NCI-H526 (cell line): ENCODE data around the gene RHBDD2.
"Not testable (repeated sequence)": the region's sequence is repeated elsewhere in the genome, so short reads cannot be mapped to it uniquely, and the experiment has no call there.

Source experiments
- DNase-seq, 2 experiments: peaks; one replicate each; lab custom pipeline; 2025; lab: John Stamatoyannopoulos, UW

RHBDD2 gene

DNA sequence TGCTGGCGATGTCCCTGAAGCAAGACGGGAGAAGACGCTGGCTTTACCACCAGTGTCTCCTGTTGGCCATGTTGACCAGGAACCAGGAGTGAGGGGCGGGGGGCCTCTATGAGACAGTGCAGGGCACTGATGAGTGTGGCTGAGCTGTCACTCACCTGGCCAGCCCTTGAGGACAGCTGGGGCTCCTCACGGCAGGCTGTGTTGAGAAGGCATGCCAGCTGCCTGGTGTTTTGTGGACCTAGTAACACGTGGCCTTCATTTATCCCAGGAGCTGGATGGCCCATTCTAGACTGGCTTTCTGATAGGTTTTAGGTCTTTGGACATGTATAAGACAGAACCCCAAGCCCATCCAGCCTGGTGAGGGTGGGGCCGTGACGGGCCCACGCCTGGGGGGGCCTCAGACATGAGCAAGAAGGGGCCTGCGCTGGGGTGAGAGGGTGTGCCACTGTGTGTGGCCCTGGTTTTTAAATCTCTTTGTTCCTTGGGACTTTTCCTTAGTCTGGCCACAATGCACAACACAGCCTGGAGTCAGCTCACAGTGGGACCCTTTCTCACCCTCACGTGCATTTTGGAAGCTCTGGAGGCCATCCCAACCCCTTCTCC, 10.5 kb downstream of the RHBDD2 start:
- DNase-seq = no peak

DNA sequence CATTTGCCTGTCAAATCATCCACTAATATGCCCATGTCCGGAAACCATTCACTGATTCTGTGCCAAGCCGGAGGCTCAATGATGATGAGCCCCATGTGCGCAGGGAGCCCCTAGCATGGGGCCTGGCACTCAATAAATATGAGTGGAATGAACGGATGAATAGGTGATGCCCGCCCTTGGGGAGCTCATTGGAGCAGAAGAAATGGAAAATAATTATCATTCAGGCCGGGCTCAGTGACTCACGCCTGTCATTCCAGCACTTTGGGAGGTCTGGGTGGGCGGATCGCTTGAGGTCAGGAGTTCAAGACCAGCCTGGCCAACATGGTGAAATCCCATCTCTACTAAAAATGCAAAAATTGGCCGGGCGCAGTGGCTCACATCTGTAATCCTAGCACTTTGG, 11.0 kb downstream of the RHBDD2 start:
- DNase-seq = no peak

DNA sequence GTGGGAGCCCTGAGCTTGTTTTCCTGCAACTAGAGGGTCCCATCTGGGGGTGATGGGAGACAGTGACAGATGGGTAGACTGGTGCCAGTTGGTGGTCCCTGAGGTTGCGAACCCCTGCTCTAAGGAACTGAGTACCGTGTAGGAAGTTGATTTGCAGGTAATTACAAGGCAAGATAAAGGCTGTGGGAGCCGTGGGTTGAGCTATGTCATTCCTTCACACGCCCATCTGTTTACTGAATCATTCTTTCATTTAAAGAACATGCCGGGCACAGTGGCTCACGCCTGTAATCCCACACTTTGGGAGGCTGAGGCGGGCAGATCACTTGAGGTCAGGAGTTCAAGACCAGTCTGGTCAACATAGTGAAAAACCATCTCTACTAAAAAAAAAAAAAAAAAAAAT, 12.4 kb downstream of the RHBDD2 start:
- not testable (repeated sequence) for DNase-seq

DNA sequence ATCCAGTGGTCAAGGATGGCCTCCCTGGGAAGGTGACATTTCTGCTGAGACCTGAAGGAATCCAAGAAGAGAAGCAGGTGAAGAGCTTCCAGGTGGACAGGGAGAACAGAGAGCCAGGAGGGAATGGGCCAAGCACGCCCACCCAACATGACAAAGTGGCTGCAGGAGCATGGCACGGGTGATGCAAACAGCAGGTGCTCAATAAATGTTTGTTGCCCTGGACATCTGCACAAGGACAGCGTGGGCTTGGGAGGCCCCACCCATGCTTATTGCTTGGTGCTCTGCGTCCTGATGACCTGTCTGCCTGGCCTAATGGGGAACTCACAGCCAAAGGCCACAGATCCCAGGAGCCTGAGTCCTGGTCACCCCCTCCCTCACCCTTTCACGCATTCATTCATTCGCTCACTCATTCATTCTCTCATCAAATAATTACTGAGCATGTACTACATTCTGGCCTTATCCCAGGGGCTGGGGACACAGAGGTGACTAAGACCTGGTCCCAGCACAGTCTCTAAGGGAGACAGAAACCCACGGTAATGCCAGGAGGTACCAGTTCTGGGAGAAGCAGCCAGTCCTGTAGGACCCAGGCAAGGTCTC, 13.1 kb downstream of the RHBDD2 start:
- DNase-seq = no peak

DNA sequence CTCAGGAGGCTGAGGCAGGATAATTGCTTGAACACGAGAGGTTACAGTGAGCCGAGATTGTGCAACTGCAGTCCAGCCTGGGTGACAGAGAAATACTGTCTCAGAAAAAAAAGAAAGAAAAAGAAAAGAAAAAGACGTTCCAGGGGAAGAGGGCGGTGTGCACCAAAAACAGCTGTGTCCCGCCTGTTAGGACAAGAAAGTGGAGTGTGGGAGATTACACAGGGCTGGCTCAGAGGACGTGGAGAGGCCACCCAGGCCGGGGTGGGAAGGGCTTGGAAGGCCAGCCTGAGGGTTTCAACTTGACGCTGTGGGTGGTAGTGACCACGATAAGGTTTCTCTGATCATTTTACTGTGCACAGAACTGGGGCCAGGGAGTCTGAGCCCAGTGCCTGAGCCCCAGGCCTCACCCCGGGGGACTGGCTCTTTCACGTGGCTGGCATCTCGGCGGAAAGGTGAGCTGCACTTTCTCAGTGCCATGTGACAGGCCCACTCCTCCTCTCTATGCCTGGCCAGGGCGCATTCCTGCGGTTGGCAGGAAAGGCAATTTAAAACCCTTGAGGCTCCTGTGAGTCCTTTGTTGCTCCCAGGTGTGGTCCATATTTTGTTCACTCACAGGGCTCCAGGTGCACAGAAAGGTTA, 13.9 kb downstream of the RHBDD2 start:
- DNase-seq = peak in 1 of 2 experiments; percentile 64

DNA sequence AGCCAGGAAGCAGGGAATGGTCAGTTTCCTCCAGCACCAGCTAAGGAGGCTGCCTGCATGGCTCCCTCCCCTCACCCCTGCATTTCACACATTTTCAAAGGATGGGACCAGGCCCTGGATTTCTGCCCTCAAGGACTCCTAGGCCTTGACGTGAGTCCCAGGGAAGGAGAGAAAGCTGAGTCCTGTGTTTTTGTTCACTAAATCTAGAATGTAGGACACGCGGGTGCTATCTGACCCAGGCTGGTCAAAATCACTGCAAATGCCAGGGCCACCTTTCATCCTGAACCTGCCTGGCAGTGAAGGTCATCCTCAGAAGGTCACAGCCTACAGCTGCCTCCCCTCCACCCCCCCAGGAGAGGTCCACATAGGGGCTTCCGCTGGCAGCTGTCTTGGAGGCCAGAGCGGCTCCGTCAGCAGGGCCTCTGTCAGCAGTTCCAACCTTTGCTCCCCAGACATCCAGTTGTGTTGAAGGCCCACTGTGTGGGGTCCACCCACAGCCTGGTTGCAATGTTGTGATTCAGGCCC, 18.0 kb downstream of the RHBDD2 start:
- no peak for DNase-seq

DNA sequence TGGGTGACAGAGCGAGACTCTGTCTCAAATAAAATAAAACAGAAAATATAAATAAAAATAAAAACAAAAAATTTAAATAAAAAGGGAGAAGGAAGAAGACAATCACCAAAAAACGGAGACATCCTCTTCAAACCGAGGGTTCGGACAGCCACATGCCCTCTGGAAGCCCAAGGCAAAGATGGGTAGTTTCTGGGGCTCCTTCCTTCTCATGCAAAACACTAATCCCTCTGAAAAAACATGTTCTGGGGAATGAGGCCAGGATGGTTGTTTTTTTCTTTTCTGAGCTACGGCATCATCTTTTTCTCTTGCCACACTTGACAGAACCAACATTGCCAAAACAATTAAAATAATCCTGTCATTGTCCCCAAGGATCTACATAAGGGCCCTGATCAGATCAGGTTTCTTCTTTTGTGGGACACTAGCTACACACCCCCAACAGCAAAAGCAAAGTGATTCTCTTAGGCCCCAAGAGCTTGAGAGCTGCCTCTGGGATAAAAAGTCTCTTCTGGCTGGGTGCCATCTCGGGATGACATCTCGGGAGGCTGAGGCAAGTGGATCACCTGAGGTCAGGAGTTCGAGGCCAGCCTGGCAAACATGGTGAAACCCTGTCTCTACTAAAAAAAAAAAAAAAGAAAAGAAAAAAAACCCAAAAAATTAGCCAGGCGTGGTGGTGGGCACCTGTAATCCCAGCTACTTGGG, 21.9 kb downstream of the RHBDD2 start:
- DNase-seq = no peak

DNA sequence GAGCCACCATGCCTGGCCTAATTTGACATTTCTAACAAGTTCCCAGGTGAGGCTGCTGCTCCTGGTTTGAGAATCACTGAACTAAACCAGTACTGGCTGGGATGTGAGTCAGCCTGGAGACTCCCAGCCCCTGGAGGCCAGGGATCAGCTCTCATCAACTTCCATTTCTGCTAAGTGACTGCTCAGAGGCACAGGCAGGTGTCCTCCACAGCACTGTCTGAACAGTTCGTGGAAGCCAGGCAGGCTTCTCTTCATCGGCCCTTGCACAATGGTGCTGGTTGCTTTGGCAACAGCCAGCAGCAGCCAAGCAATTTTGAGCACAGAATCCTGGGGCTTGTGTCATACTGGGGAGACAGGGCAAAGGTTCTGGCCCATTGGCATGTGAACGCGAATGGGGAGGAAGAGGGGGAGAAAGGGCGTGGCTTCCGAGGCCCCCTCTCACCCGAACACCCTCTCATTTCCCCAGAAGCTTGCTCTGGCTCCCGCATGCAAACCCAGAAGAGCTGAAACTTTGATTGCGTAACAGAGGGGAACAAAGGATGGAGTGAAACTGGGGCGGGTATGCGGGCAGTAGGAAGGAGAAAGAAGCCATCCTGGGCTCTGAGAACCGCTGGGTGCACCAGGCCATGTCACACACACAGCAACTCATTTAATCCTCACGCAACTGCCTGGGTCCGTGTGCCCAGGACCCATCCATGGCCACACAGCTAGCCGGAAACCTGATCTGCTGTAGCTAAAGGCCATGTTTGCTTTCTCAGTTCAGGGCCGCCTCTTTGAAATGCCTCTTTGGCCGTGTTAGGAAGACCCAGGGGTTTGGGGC, 27.2 kb downstream of the RHBDD2 start:
- peak in 1 of 2 experiments; percentile 47 for DNase-seq

DNA sequence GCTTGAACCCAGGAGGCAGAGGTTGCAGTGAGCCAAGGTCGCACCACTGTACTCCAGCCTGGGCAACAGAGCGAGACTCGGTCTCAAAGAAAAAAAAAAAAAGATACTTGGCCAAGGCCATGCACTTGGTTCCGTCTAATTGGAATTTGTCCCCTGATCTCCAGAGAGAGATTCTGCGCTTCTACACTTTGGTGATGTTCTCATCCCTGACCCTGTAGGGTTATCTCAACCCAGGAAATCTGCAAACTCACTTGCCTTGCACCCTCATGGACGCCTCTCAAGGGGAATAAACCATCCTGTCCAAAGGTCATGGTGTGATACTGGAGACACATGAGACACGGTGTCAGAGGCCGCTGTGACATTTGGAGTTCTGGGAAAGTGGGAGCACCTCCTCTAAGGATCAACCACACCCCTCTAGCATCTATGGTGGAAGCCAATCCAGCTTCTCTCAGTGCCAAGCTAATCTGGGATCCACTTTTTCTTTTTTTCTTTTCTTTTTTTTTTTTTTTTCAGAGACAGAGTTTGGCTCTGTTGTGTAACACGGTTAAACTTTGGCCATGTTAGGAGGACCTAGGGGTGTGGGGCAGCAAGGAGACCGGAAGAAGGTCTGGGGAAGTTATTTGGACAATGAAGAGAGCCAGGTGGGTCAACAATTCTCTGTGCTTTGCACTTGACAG, 28.3 kb downstream of the RHBDD2 start:
- DNase-seq = no peak

DNA sequence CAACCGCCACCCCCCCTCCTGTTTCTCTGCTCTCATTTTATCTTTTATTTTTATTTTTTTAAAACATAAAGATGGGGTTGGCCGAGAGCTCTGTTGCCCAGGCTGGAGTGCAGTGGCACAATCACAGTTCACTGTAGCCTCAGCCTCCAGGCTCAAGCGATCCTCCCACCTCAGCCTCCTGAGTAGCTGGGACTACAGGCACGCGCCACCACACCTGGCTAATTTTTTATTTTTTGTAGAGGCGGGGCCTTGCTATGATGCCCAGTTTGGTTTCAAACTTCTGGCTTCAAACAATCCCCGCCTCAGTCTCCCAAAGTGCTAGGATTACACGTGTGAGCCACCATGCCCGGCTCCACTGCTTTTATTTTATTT, 28.8 kb downstream of the RHBDD2 start:
- not testable (repeated sequence) for DNase-seq

DNA sequence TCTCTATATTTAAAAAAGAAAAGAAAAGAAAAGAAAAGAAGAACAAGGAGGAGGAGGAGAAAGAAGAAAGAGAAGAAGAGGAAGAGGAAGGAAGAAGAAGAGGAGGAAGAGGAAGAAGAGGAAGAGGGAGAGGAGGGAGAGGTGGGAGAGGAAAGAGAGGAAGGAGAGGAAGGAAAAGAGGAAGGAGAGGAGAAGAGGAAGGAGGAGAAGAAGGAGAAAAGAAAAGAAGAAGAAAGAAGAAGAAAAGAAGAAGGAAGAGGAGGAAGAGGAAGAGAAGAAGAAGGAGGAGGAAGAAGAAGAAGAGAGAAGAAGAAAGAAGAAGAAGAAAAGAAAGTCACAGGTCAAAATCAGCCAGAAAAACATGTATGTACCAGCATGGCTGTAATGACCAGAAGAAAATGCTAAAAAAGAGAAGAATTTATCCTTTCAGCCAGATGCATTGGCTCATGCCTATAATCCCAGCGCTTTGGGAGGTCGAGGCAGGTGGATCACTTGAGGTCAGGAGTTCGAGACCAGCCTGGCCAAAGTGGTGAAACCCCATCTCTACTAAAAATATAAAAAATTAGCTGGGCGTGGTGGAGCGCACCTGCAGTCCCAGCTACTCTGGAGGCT, 30.8 kb downstream of the RHBDD2 start:
- DNase-seq = no peak

DNA sequence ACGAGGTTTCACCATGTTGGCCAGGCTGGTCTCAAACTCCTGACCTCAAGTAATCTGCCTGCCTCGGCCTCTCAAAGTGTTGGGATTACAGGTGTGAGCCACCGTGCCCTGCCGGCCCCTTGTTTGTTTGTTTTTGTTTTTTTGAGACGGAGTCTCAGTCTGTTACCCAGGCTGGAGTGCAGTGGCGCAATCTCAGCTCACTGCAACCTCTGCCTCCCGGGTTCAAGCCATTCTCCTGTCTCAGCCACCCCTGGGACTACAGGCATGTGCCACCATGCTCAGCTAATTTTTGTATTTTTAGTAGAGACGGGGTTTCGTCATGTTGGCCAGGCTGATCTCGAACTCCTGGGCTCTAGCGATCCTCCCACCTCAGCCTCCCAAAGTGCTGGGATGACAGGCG, 32.4 kb downstream of the RHBDD2 start:
- DNase-seq = not testable (repeated sequence)

DNA sequence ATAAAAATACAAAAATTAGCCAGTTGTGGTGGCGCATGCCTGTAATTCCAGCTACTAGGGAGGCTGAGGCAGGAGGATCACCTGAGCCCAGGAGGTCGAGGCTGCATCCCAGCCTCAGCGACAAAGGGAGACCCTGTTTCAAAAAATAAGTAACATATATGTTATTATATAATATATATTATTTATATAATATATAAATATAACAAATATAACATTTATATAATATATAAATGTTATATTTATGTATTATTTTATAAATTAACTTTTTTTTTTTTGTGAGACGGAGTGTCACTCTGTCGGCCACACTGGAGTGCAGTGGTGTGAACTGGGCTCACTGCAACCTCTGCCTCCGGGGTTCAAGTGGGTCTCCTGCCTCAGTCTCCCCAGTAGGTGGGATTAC, 34.6 kb downstream of the RHBDD2 start:
- DNase-seq = no peak

DNA sequence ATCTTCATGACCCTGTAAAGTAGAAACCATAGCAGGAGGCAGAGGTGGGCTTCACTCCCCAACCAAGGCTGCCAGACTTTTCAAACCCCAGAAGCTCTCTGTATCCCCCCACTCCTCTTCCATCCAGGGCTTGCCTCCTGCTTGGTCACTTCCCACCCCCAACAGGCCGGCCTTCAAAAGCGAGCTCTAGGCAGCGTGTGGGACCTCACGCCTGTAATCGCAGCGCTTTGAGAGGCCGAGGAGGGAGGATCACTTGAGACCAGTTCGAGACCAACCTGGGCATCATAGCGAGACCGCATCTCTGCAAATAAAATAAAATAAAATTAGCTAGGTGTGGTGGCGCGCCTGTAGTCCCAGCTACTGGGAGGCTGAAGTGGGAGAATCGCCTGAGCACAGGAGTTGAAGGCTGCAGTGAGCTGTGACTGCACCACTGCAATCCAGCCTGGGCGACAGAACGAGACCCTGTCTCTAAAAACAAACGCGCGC, 35.4 kb downstream of the RHBDD2 start:
- DNase-seq = no peak

DNA sequence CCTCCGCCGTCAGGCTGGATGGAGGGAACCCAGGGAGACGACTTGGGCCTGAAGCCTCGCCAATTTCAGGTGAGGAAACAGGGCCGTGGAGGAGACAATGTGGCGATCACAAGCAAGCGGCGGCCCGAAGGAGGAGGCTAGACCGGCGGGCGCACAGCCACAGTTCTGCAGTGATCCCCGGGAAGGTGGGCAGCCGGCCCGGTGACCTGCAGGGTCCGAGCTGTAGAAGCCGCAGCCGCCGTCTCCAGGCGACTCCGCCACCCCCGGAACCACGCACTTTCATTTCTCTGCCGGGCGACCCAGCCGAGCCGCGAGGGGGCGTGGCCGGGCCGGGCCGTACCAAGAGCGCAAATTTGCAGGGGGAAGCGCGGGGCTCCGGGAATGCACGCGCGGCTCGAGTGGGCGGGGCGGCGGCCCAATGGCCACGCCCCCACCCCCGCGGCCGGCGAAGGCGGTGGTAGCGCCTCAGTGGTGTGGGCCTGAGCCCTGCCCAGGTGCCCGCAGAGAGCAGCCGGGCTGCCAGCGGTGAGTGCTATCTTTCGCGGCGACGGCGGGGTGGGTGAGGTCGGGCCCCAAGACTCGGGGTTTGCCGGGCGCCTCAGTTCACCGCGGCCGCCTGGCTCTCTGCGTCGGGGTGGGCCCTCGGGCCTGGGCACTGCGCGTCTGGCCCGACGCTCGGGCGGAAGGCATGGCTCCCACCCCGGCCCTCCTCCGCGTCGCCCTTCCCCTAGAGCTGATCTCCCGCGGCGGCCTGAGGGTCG, 36.0 kb downstream of the RHBDD2 start, which contains the start of gene POR:
Gene POR, plus strand, starts transcription at position 501 of the 761 bp plus-strand sequence. CDS start 38,847 bp downstream, outside the sequence.
- peak; percentile 72 to 96 for DNase-seq

DNA sequence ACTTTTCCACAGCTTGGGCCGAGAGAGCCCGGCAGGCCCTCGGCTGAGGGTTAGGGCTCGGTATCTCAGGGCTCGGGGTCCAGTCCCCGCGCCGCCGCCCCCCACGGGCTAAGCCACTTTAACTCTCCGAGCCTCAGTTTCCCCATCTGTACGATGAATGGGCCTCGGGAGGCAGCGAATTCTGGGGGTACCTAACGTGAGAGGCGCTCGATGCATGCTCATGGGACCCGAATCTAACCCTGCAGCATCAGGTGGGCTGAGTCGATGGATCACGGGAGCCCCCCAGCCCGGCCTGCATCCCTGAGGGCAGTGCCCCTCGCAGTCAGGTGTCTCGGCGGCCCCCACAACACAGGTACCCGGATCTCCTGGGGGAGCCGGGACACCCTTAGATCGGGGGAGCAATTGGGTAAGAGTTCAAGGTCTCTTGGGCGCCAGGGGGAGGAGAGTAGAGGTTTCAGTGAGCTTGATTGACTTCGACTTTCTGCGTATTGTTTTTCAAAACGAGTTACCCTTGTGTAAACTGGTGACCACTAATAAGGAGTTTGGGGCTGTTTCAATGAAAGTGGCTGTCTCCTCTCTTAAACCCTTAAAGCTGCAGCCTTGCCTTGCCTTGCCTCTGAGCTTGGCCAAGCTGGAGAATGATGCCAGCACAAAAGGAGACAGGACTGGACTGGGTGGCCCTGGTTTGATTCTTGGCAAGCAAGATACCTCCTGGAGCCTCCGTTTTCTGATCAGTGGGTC, 36.8 kb downstream of the RHBDD2 start:
- peak in 1 of 2 experiments; percentile 56 for DNase-seq

DNA sequence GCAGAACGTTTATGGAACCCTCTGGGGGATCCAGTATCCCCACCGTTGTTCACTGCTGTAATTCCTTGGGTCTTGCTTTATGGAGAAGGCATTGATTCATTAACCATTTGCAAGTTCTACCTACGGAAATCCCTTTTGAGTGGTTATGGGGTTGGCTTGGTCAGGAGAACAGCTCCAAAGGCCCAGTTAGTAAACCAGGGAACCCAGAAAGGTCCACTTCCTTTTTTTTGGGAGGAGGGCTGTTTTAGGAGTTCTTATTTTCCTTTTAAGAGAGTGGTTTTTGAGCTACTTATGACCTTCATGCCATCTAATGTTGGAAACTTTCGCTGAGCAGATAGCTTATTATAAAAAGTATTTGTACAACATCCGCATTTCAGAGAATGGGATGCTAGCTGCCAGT, 37.4 kb downstream of the RHBDD2 start:
- no peak for DNase-seq

DNA sequence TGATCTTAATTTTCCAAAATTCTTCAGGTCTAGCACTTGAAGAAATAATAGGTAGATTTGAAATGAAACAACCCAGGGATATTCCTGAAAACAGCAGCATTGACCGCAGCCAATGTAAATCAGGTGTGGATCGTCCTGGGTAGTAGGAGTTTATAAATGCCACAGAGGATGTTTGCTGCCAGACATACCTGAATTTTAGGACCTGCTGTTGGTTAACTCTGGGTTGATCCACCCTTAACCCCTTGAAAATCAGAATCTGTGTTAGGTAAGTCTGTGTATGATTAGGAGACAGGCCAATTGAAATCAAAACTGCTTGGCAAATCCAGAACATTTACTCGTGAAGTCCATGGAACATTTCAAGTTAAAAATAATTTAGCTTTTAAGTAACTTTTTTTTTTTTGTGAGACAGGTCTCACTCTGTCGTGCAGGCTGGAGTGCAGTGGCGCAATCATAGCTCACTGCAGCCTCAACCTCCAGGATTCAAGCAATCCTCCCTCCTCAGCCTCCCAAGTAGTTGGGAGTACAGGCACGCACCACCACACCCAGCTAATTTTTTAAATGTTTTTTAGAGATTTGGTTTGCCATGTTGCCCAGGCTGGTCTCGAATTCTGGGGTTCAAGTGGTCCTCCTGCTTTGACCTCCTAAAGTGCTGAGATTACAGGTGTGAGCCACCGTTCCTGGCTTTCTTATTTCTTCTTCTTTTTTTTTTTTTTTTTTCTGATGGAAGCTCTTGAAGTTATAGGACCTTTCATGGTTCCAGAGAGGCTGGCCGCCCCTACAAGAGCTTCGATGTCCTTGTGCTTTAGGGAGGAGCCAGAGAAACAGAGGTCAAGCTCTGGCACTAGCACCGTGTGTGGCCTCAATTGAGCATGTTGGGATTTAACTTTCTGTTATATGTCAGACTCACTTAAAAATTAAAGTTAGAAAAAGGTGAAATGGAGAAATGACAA, 38.1 kb downstream of the RHBDD2 start:
- no peak for DNase-seq
